Endothelial cell of umbilical vein (primary cell): ENCODE data around the gene RNF151. TPM values are rescaled to one million over a fixed set of nuclear protein-coding genes. Genes with fewer than 3 reads are reported as not detected.

Source experiments
- BruUV-seq: library from RNA; stranded (reverse); fragments of 400-500 nt; replicated peaks from 2 replicates; lab custom pipeline; 2021; lab: Mats Ljungman, UMichigan
- CTCF ChIA-PET: fragments of 300-600, 350-600 bp; sonication (Branson Sonifier 250); formaldehyde crosslinking; loops from one replicate; lab custom pipeline; 2021; ENCODE audit warnings: antibody characterized with exemption, inconsistent platforms; lab: Charles Lee
- POLR2A ChIA-PET: fragments of 300-600, 350-600 bp; sonication (Branson Sonifier 250); formaldehyde crosslinking; loops from one replicate; lab custom pipeline; 2021; ENCODE audit warnings: antibody characterized with exemption, inconsistent platforms; lab: Charles Lee
- DNase-seq: peaks from one replicate; pipeline ENCODE4 v3.0.0-alpha.2; 2011; ENCODE audit warnings: low read depth, low spot score
- FAIRE-seq: peaks from 2 replicates; lab custom pipeline; 2011; peaks lifted over from hg19 to GRCh38; lab: Jason Lieb, UNC
- H2AFZ ChIP-seq: 2 replicates; pipeline ENCODE4 v1.6.0; 2012; ENCODE audit warnings: low read depth, low read length, control low read depth, inconsistent platforms
- H3K27ac ChIP-seq: 2 replicates; pipeline ENCODE4 v1.5.1; 2011; ENCODE audit warnings: low read depth, mild to moderate bottlenecking, control low read depth, low read length, moderate library complexity; ENCODE audit not compliant: insufficient read depth
- H3K27me3 ChIP-seq, 2 experiments: 2 replicates each; pipeline versions ENCODE4 v1.6.0 to v1.6.1; 2011; ENCODE audit warnings: low read length in 2 of 2, mixed read lengths in 1 of 2; ENCODE audit not compliant: control insufficient read depth in 2 of 2, insufficient read depth in 2 of 2
- H3K36me3 ChIP-seq, 2 experiments: 2 replicates in 1 of 2; 3 replicates in 1 of 2; pipeline ENCODE4 v1.5.1; 2011; ENCODE audit warnings: low read length in 2 of 2, mild to moderate bottlenecking in 1 of 2, moderate library complexity in 1 of 2; ENCODE audit not compliant: control insufficient read depth in 2 of 2, insufficient read depth in 2 of 2; ENCODE audit errors: extremely low read depth in 1 of 2
- H3K4me1 ChIP-seq: 3 replicates; pipeline ENCODE4 v1.5.1; 2011; ENCODE audit warnings: mild to moderate bottlenecking, low read length; ENCODE audit not compliant: control insufficient read depth, insufficient read depth; ENCODE audit errors: extremely low read depth
- H3K4me2 ChIP-seq: 2 replicates; pipeline ENCODE4 v1.6.1; 2011; ENCODE audit warnings: low read length, control low read depth, mixed read lengths; ENCODE audit not compliant: insufficient read depth
- H3K4me3 ChIP-seq, 3 experiments: fragments of 200-600 bp in 1 of 3; sonication (generic), shearing (Covaris generic) in 1 of 3; replicated peaks in 1 of 3; 2 replicates each; pipeline ENCODE4 v1.5.1; 2011 to 2016; ENCODE audit warnings: control low read depth in 3 of 3, low read length in 3 of 3, mild to moderate bottlenecking in 2 of 3, inconsistent platforms in 1 of 3, low read depth in 1 of 3, moderate library complexity in 1 of 3; ENCODE audit not compliant: insufficient read depth in 1 of 3
- H3K79me2 ChIP-seq: 2 replicates; pipeline ENCODE4 v1.6.0; 2012; ENCODE audit warnings: low read length, inconsistent platforms; ENCODE audit not compliant: control insufficient read depth, insufficient read depth
- H3K9ac ChIP-seq: replicated peaks from 2 replicates; pipeline ENCODE3; 2011; ENCODE audit warnings: low read length, control low read depth; ENCODE audit not compliant: insufficient read depth; ENCODE audit errors: extremely low read depth
- H3K9me1 ChIP-seq: replicated peaks from 3 replicates; pipeline ENCODE4 v1.6.0; 2011; ENCODE audit warnings: mild to moderate bottlenecking, low read length; ENCODE audit not compliant: control insufficient read depth, insufficient read depth; ENCODE audit errors: extremely low read depth
- H3K9me3 ChIP-seq: replicated peaks from 2 replicates; pipeline ENCODE4 v1.5.1; 2012; ENCODE audit warnings: low read length, inconsistent platforms; ENCODE audit not compliant: control insufficient read depth, insufficient read depth
- H4K20me1 ChIP-seq: replicated peaks from 2 replicates; pipeline ENCODE3; 2011; ENCODE audit warnings: mild to moderate bottlenecking, low read length; ENCODE audit not compliant: control insufficient read depth, insufficient read depth; ENCODE audit errors: extremely low read depth
- EZH2 ChIP-seq: IDR thresholded peaks from 2 replicates; pipeline ENCODE4 v1.6.1; 2012; ENCODE audit warnings: borderline replicate concordance, low read depth, mild to moderate bottlenecking, moderate library complexity, low read length, inconsistent platforms; ENCODE audit not compliant: severe bottlenecking
- FOS ChIP-seq: IDR thresholded peaks from 2 replicates; pipeline ENCODE4 v1.6.1; 2011; ENCODE audit warnings: mild to moderate bottlenecking, low read length, moderate library complexity, borderline replicate concordance; ENCODE audit not compliant: insufficient read depth
- GATA2 ChIP-seq: IDR thresholded peaks from 2 replicates; pipeline ENCODE4 v1.7.0; 2011; ENCODE audit warnings: low read depth, mild to moderate bottlenecking, moderate library complexity, mixed read lengths, low read length; ENCODE audit not compliant: insufficient read length, insufficient read depth
- JUN ChIP-seq: IDR thresholded peaks from 2 replicates; pipeline ENCODE4 v1.6.1; 2011; ENCODE audit warnings: borderline replicate concordance, low read depth; ENCODE audit not compliant: insufficient read length, insufficient read depth
- MYC ChIP-seq: IDR thresholded peaks from one replicate; pipeline ENCODE4 v1.6.1; 2011; ENCODE audit warnings: mild to moderate bottlenecking, low read depth, low read length
- POLR2A ChIP-seq: IDR thresholded peaks from 2 replicates; pipeline ENCODE4 v1.6.1; 2012; ENCODE audit warnings: low read depth, mild to moderate bottlenecking, control low read depth, low read length
- POLR2AphosphoS5 ChIP-seq: IDR thresholded peaks from 2 replicates; pipeline ENCODE4 v1.6.1; 2012; ENCODE audit warnings: low read depth, mild to moderate bottlenecking, control low read depth, low read length, moderate library complexity; ENCODE audit not compliant: insufficient read depth
- dilution Hi-C: fragments of 300-500 bp; cut with MboI; formaldehyde crosslinking; loops from one replicate; pipeline ENCODE4 v1.15.0; 2019; ENCODE audit warnings: low sequenced_read_pairs; ENCODE audit not compliant: extremely low pct_ligation_motif_present
- intact Hi-C: fragments of 100-400 bp; cut with micrococcal nuclease; formaldehyde crosslinking; loops from one replicate; pipeline ENCODE4 v1.10.0; 2022
- polyA plus RNA-seq, 4 experiments: library from polyadenylated mRNA; depleted of rRNA in 3 of 4; stranded (reverse) in 3 of 4; unstranded in 1 of 4; fragments of >200 nt; gene quantifications; 2 replicates each; pipeline versions ENCODE4 v1.2.1 to v1.2.3, GENCODE V29; 2011 to 2012; ENCODE audit warnings: missing spikeins in 1 of 4
- total RNA-seq: library from RNA; stranded (reverse); gene quantifications from 2 replicates; pipeline ENCODE4 v1.2.3, GENCODE V29; 2021
- TF ChIP-seq, protein P1 (sequence below): IDR thresholded peaks from 2 replicates; pipeline ENCODE4 v1.6.1; 2011; ENCODE audit not compliant: insufficient read depth, insufficient read length
- TF ChIP-seq, protein P2 (sequence below), 2 donors: IDR thresholded peaks; 1 replicate in 1 of 2; 2 replicates in 1 of 2; pipeline ENCODE4 v1.5.1; 2011; ENCODE audit warnings: low read length in 2 of 2, mild to moderate bottlenecking in 2 of 2, moderate library complexity in 2 of 2, control low read depth in 1 of 2, inconsistent platforms in 1 of 2, low read depth in 1 of 2; ENCODE audit not compliant: insufficient read depth in 1 of 2; ENCODE audit errors: extremely low read depth in 1 of 2

RNF151 gene
- total and polyA plus RNA-seq, 2 donors (not counting 3 experiments of a cell fraction or from before 2014, with no cell fraction given) = not detected

DNA sequence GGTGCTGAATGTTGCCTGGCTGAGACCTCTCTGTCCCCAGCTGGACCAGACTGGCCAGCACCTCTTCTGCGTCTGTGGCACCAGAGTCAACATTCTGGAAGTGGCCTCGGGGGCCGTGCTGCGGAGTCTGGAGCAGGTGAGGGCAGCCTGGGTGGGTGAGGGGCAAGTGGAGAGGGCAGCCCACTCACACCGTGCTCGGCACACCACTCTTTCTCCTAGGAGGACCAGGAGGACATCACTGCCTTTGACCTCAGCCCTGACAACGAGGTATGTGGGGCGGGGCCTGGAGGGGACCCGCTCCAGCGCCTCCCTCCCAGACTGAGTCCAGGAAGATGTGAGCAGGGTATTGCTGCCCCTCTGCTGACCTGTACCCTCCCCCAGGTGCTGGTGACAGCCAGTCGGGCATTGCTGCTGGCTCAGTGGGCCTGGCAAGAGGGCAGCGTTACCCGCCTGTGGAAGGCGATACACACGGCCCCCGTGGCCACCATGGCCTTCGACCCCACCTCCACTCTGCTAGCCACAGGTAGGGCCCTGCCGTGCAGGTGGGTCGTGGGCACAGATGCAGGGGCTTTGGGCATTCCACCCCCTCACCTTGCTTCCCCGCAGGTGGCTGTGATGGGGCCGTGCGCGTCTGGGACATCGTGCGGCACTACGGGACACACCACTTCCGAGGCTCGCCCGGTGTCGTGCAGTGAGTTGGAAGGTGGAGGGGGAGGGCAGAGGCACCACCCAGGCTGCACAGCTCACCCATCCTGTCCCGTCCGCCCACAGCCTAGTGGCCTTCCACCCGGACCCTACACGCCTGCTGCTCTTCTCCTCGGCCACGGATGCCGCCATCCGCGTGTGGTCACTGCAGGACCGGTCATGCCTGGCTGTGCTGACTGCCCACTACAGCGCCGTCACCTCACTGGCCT lies 7.8 kb downstream of the RNF151 start:
- no peaks in the 10 kb centered on the region for H3K9me3 ChIP-seq
- H3K9ac ChIP-seq = no peak overlapping the region
- no peak overlapping the region for H3K27ac ChIP-seq
- DNase-seq = no peak
- H4K20me1 ChIP-seq = no peaks in the 10 kb centered on the region
- H3K79me2 ChIP-seq = peaks cover 15% of the 10 kb centered on the region
- H3K4me2 ChIP-seq = no peak overlapping the region
- no peak overlapping the region for H3K4me3 ChIP-seq
- TF ChIP-seq, protein P1, sequence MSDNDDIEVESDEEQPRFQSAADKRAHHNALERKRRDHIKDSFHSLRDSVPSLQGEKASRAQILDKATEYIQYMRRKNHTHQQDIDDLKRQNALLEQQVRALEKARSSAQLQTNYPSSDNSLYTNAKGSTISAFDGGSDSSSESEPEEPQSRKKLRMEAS = no peak
- no peak for TF ChIP-seq GATA2
- TF ChIP-seq JUN = no peak
- TF ChIP-seq POLR2A = no peak
- TF ChIP-seq FOS = no peak
- TF ChIP-seq EZH2 = no peak
- no peak for TF ChIP-seq POLR2AphosphoS5
- TF ChIP-seq, protein P2, sequence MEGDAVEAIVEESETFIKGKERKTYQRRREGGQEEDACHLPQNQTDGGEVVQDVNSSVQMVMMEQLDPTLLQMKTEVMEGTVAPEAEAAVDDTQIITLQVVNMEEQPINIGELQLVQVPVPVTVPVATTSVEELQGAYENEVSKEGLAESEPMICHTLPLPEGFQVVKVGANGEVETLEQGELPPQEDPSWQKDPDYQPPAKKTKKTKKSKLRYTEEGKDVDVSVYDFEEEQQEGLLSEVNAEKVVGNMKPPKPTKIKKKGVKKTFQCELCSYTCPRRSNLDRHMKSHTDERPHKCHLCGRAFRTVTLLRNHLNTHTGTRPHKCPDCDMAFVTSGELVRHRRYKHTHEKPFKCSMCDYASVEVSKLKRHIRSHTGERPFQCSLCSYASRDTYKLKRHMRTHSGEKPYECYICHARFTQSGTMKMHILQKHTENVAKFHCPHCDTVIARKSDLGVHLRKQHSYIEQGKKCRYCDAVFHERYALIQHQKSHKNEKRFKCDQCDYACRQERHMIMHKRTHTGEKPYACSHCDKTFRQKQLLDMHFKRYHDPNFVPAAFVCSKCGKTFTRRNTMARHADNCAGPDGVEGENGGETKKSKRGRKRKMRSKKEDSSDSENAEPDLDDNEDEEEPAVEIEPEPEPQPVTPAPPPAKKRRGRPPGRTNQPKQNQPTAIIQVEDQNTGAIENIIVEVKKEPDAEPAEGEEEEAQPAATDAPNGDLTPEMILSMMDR (IDR thresholded peaks at IDR 0.05; ENCODE audit: extremely low read depth in 1 of 2, insufficient read depth in 1 of 2, low read depth in 1 of 2, low read length in 2 of 2) = no peak
- TF ChIP-seq MYC = no peak
- H3K36me3 ChIP-seq = peaks cover 9 to 37% of the 10 kb centered on the region in 2 experiments
- ChIA-PET CTCF (no interaction called here), POLR2A (interaction anchor here (0.7 kb wide), 1 partner anchor 10 kb away, joined by 3 read pairs; the partner anchor contains the start of gene RPS2)
- intact Hi-C loops (no loop called here), dilution Hi-C loops (no loop called here)
- no peak overlapping the region for H2AFZ ChIP-seq
- H3K27me3 ChIP-seq = peaks cover 1 to 4% of the 10 kb centered on the region in 2 experiments
- peaks cover 4% of the 10 kb centered on the region for H3K4me1 ChIP-seq
- H3K9me1 ChIP-seq = no peaks in the 10 kb centered on the region
- no TSS peak for BruUV-seq
- FAIRE-seq = no peak
